ENCODE data around the gene TMEM108.

TMEM108 gene

DNA sequence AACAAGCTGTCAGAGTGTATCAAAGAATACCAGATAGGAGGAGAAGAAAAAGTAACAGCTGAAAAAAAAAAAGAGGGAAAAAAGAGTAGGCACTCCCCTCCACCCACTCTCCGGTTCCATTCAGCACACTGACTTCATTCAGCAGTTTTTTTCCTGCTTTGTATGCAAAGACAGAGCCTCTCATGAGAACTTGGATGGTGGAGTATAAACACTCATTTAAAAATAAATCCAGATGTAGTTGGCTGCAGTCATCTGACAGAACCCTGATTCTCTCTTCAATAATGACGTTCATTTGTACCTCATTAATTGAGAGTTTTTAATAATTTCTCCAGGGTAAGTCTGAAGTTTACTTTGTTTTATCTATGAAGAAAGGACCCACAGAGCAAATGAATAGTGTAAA, 81.0 kb downstream of the TMEM108 start:
- DNase-seq (ENCODE audit: low read depth) = no peak

DNA sequence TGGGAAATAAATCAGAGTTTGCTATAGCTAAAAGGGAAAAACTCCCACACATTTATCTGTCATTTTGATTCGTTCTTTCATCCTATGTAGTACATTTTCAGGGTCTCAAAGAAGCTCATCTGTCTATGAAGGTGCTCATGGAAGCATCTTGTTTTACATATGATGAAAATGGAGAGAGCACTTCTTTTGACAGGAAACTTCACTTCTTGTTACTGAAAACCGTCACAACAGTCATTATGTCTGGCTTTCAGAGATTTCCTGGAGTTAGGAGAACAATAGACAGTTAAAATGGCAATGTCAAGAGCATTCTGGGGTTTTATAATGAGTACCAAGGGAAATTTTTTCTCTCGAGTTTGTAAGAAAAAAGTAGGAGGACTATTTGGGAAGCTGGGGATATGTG, 83.3 kb downstream of the TMEM108 start:
- DNase-seq (ENCODE audit: low read depth) = no peak

DNA sequence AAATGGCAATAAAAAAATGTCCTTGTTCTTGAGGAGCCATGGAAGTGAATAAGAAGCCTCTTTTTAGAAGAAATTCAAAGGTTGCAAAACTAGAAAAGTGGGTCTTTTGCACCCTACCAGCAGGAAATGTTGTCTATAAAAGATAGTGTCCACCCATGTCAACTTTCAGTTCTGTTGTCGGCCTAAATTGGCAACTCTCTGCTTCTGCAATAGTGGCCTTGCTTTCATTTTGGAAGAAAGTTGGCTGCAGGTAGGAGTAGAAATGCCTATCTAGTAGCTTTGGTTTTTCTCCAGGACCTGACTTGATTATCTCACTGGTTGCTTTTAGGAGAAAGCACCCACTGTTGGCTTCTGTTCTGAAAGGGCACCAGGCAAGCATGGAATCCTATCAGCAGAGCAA, 85.4 kb downstream of the TMEM108 start:
- DNase-seq (ENCODE audit: low read depth) = no peak

DNA sequence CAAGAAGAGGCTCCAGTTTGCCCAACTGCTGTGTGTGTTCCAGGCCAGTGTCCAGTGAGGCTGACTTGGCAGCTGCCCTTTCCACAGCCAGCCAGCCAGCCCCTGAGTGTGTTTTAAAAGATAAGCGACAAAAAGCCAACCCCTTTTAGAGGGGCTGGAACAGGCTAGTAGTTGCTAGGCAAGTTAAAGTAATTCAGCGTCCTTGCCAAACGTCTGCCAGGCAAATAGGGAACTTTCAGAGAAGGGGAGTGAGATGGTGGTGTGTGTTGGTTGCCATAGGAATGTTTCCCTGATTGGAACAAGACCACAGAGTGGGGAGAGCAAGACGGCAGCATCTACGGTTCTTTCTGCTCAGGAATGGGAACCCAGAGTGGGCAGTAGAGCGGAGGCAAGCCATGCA, 86.3 kb downstream of the TMEM108 start:
- no peak for DNase-seq (ENCODE audit: low read depth)

DNA sequence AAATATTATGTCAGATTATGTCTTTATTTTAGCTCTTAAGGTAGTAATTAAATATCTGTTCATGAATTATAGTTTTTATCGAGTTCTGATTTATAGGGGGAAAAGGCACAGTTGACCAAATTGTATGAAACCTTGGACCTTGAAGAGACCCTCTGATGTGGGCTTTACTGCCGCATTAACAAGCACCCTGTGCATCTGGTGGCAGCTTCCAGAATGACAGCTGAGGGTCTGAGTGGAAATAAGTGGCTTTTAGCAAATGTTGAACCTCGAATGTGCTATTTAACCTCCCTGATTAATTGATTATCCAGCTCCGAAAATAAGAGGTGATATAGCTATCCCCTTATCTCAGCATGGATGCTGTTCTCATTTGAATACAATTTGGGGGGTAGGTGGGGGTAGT, 87.0 kb downstream of the TMEM108 start:
- no peak for DNase-seq (ENCODE audit: low read depth)

DNA sequence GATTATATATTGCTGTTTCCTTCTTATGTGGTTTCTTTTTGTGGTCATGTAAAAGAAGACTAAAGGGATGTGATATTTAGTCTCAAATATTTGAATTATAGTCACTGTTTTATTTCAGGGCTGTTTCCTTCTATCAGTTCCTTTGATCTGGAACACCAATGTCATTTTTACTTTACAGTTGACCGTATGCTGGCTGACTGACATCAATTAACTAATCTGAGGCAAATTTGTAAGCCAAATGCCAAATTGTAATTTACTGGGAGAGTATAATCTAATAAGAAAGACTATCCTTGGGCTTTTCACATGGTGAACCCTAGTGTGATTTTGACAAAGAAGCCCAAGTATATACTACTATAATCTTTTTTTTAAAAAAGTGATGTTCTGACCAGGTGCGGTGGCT, 87.6 kb downstream of the TMEM108 start:
- DNase-seq (ENCODE audit: low read depth) = no peak

DNA sequence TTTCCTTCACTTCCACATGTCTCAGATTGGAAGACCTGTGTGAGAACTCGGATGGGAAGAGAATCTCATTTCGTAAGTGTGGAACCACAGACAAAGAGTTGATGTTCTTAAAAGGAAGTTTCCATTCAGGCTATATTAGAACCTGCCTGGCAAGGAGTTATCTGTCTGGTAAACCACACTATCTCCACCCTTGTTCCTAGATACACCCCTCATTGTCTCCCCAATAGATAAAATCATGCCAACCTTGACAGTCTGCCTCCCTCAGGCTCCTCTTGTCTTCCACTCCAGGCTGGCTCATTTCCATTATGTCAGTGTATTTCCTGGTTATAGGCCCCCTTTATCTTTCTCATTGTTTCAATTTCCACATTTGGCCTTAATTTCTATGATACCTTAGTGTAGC, 89.2 kb downstream of the TMEM108 start:
- no peak for DNase-seq (ENCODE audit: low read depth)

DNA sequence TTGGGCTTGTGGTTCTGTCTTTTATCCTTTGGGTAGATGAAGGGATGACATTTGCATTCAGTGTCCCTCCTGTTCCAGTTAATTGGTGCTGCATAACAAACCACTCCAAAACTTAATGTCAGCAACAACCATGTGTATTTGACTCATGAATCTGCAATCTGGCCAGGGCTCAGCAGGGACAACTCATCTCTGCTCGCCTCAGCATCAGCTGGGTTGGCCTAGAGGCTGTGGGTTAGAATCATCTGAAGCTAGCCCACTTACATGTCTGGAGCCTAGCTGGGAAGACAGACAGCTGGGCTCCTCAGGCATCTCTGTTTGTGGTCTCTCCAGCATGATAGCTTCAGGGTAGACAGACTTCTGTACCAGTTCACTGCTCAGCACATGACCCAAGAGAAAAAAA, 92.0 kb downstream of the TMEM108 start:
- no peak for DNase-seq (ENCODE audit: low read depth)

DNA sequence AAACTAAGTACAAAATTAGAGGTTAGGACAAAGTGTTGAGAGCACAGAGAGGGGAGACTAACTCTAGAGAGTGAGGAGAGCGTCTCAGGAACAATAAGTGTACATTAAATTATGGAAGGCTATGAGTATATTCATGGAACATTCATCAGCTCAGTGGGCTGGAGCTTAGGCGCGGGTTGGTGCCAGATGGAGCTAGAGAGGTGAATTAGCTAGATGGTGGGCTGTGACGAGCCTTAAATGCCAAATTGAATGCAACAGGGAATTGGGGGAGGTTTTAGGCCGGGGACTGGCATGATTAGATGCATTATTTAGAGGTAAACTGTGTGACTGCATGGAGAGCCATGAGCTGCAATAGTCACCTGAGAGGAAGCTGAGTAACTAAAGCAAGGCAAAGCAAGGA, 97.1 kb downstream of the TMEM108 start:
- no peak for DNase-seq (ENCODE audit: low read depth)

DNA sequence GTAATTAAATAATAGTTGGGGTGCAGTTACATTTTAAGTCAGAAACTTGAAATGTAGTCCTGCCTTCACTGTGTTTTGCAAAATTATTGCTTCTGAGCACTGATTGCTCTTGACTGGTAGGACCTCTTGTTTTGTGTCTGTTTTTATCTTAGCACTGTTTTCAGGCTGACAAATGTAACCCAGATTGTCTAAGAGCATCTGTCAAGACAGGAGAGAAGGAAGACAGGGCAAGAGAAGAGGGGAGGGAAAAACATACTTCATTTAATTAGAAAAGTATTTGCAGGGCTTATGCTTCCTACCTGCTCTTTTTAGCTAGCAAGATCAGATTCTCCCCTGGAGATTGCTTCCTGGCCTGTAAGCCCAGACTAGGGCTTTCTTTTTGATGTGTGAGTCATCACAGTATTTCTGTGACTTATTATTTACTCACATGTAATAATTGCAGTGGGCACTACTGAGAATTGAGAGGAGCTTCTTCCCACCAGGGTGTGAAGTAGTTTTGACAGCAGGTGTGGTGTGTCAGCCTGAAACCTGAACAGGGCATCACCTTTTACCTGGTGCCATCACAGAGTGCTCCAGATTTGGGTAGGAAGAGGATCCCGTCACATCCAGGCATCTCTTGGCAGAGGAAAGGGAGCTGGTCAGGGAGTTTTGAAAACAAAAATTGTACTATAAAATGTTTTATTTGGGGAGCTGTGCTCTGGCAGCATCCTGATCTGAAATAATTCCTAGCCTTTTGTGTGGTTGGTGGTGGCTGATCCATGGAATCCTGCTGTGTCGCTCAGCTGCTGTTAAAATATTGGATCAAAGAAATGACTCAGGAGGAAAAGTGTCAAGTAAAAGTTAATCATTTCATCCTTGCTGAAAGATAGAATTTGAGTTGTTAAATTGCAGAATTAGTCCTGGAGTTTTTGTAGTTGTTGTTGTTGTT, 98.2 kb downstream of the TMEM108 start:
- DNase-seq (ENCODE audit: low read depth) = no peak

DNA sequence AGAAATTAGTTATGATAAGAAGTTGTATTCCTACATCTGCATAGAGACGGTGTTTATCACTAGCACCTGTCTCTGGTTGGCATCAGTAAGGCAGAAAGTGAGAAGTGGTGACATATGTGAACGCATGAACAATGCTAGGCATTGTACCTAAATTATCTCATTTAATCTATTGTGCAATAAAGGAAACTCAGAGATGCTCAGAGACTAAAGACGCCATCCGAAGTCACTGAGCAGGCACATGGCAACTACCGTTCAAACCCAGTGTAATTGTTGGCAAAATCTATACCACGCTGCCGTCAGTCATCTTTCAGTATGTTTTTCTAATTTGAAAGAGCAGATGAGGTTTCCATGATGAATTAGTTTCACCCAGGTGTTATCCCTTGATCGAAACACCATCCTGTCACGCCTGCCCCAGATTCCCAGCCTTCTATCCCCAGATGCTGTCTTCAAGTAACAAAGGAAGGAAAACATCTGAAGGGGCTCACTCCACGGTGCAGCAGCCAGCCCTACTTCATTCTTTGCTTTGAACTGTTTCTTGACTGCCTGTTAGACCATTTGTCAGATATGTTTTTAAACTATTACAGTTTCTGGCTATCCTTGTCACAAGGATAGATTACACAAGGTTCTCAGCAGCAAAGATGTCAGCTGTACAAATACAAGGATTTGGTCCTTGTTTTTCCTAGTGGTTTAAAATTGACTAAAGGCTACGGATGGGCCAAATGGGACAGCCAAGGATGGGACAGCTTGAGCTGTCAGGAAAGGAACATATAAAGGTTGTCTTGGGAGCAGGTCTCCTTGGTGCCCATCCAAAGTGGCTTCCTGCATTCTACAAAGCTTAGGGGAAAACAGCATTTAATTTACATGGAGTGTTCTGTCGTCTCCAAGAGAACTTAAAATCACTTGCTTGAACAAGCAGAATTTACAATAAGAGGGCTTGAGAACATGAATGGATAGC, 99.1 kb downstream of the TMEM108 start:
- no peak for DNase-seq (ENCODE audit: low read depth)

DNA sequence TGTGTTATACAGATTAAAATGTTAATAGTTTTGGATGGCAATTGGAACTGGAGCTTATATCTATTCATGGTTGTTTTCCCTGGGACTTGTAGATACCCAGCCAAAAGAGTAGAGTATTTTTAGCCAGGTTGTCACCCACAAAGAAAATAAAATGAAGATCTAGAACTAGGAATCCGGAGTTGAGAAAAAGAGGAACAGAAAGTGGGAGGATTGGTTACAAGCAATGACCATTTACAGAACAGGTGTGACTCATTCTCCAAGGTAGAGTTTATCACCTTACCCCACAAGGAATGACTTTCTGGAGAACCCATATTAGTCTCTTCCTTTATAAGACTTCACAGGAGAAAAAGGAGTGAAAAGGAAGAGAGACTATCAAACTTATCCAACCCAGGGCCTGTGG, 99.8 kb downstream of the TMEM108 start:
- DNase-seq (ENCODE audit: low read depth) = no peak

DNA sequence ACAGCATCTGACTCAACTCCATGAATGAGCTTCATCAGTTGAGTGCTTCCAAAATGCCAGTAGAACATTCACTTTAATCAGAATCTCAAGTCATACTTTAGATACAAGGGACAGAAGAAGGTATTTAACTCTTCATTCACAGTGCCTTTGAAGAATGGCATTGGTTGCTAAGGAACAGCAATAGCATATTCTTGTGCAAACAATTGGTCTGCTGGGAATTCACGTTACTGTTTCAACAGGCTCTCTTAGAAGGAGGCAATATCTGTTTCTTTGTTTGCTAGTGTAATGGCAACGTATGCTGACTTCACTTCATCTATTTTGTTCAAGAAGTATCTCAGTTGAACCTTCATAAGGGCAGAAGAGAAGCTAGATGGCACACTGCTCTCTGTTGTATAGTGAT, 113.9 kb downstream of the TMEM108 start:
- DNase-seq (ENCODE audit: low read depth) = no peak

DNA sequence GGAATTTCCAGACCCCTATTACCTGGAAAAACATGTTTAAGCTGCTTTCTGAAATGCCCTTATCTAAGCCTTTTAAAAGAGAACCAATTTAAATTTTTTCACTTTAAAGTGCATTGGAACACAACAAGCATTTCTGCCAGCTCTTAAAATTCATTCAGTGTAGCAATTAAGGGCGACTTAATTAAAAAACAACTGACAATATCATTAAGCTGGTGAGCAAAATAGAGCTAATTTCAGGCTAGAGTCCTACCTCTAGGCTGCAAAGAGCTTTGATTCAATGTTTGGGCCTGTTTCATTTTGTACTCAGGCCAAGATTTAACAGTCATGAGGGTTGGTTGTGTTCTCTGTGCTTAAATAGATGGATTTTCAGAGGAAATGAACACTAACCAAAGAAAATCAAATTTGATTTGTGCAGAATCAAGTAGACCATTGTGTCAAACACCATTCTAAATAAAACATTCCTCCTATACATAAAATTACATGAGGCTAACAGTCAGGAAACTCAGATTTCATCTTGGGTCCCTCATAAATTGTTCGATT, 114.6 kb downstream of the TMEM108 start:
- DNase-seq (ENCODE audit: low read depth) = no peak

DNA sequence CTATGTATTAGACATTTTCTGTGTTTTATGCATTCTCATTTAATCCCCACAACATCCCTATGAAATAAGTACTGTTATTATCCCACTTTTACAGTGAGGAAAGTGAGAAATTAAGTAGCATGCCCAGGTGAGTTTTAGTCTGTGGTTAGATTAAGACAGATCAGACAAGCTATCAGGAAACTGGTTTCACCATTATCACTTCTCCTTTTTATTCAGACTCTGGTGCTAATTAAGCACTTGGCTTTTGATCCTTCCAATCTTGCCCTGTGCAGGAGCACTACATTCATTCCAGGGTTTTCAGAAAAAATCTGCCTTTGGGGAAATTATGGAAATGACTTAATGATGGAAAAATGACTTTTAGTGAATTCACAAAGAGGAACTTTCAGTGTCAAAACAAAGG, 115.2 kb downstream of the TMEM108 start:
- DNase-seq (ENCODE audit: low read depth) = no peak

DNA sequence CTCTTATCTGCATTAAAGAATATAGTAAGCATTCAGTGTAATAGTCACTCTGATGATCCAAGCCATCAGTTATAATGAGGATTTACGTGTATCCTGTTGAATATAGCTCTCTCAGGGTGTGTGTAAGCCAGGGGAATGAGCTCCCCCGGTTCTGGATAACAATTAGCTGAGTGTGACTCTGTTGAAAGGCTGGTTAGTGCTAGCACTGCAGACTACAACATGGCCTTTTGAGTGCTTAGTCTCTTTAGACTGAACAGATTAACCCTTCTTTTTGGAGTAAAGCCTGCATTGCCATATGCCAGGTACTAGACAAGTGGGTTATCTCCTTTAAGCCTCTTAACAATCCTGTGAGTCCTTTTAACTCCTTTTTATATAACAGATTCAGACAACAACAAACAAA, 119.5 kb downstream of the TMEM108 start:
- no peak for DNase-seq (ENCODE audit: low read depth)

DNA sequence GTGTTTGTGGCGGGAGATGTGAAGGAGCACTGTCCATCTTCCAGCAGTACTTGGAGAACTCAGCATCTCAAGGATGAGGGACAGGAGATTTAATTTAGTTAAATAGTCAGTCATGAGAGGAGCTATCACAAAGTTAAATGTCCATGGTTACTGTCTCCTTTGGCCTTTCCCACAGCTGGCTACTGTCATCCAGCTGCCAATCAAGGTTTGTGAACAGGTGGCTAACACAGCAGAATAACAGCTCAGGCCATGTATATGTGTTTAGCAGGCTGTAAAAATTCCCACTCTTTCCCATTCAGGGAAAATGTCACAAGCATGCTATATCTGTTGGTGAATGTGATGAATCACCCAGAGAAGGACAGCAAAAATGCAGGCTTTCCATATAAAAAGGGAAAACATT, 120.5 kb downstream of the TMEM108 start:
- no peak for DNase-seq (ENCODE audit: low read depth)

DNA sequence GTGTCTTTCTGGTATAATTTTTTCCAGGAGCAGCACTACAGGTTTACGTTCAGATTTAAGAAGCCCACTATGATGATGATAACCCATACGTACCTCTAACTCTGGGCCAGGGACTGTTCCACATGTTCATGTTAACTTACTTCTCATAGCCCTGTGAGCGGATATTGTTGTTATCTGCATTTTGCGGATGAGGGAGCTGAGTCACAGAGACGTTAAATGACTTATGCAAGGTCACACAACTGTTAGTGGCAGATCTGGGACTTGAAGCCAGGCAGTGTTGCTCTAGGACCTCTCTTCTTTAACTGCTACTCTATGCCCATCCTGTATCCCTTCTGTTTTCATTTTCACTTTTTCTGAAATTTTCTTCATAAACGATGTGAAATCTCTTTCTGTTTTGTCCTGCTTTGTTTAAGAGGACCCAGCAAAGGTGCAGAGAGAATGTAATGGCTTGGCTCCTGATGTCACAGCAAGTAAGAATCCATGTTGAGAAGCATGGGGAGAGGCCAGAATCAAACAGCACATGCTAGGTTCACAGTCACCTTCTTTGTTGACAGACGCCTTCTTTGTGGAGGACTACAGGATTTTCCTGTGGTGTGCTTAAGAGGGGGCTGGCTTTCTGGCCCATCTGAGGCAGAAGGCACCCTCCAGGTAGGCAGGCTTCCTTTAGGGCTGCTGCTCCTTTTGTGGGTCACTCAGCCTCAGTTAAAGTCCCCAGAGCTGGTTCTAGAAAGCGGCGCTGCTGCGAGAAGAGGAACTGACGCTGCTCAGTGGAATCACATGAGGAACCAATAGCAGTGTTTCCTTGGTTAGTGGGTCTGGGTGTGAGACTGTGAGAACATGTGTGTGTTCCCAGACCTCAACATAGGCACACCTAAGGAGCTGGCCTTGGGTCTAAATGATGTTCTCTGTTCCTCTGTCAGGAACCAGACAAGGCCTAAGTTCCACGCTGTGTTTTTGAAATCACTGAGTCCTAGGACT, 121.6 kb downstream of the TMEM108 start:
- DNase-seq (ENCODE audit: low read depth) = no peak

DNA sequence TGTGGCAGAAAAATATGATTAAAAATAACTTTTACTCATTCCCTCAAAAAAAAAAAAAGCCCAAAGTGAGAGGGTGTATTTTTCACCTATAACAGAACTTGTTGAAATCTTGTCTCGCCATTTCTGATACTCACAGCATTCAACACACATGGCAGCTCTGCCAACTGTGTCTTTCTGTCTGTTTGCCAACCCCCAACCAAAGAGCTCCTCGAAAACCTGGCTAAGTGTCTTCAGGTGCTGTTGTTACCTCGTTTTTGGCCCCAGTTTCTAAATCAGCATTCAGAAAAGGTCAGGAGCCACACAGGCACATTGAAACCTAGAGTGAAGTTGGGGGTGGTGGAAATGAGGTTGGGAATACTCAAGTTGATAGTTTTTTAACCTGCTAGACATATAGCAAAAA, 123.5 kb downstream of the TMEM108 start:
- DNase-seq (ENCODE audit: low read depth) = no peak

DNA sequence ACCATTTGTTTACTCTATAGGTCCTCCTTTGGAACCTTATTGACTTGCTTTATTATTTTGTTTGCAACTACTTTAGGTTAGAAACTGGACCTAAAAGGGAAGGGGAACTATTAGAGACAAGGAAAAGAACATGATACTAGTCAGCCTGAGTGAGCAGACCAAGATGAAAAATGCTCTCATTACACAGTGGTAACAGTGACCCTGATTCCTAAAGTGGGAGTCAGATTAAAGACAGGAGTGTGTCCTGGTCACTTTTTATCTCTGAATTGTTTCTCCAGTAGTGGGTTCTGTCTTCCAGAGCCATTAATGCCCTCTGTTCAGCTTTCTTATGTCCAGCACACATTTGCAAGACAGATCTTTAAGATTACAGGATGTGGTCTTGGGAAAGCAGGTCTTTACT, 124.1 kb downstream of the TMEM108 start:
- no peak for DNase-seq (ENCODE audit: low read depth)

DNA sequence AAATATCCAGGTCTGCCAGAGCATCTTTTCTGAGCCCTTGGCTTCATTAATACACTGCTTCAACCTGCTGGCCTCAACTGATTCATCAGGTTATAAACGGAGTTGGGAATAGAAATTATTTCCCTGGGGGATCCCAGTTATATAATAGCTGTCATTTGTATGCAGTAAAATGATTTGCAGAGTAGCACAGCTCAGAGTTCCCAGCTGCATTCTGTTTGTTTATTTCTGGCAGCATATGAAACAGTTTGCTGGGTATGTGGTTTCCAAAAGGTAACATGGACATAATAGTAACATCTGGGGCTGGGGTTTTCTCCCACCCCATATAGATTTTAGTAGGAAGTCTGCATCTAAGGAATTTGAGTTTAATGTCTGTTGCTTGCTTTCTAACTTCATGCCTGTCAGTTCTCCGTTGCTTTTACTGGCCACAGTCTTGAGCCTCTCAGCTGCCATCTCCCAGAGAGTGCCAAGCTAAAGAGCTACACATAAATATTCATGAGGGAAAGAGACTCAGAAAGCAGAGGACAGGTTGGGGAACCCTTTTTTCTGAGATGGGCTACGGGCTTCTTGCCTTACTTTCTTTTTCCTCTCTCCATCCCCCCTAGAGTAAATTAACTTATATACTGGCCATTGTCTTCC, 124.6 kb downstream of the TMEM108 start:
- DNase-seq (ENCODE audit: low read depth) = no peak
